Stimulated activated CD4-positive, alpha-beta T cell treated with anti-CD3 and anti-CD28 coated beads, TNF-alpha, amount 100 ng/mL, for 48 hours (primary cell): Measurements from ENCODE around the gene FSCN2.

ENCODE experiments used
- DNase-seq, 3 donors: peaks; one replicate each; pipeline ENCODE4 v3.0.0-alpha.2; 2020; ENCODE audit warnings: low read depth in 3 of 3

The FSCN2 gene

GRCh38 chr17:81491181-81491581, 37.0 kb upstream of the FSCN2 start:
- no peak for DNase-seq

DNA sequence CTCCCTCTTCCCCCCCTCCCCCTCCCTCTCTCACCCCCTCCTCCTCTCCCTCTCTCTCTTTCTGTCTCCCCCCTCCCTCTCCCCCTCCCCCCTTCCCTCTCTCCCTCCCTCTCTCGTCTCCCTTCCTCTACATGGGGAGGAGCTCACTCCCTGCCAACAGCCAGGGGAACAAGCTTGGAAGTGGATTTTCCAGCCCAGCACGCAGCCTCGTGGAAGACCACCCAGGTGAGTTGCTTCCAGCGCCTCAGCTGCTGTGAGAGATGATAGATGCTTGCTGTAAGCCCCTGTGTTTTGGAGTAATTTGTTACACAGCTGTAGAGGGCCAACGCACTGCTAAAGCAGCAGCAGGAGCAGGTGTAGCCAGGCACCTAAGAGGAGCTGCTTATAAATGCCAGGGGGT, 36.4 kb upstream of the FSCN2 start:
- DNase-seq, result no peak

- DNase-seq, result no peak
These were observed 36.0 kb upstream of the FSCN2 start for GRCh38 chr17:81492202-81492601.

- DNase-seq, result no peak
These were observed 35.5 kb upstream of the FSCN2 start for GRCh38 chr17:81492706-81493105.

DNA sequence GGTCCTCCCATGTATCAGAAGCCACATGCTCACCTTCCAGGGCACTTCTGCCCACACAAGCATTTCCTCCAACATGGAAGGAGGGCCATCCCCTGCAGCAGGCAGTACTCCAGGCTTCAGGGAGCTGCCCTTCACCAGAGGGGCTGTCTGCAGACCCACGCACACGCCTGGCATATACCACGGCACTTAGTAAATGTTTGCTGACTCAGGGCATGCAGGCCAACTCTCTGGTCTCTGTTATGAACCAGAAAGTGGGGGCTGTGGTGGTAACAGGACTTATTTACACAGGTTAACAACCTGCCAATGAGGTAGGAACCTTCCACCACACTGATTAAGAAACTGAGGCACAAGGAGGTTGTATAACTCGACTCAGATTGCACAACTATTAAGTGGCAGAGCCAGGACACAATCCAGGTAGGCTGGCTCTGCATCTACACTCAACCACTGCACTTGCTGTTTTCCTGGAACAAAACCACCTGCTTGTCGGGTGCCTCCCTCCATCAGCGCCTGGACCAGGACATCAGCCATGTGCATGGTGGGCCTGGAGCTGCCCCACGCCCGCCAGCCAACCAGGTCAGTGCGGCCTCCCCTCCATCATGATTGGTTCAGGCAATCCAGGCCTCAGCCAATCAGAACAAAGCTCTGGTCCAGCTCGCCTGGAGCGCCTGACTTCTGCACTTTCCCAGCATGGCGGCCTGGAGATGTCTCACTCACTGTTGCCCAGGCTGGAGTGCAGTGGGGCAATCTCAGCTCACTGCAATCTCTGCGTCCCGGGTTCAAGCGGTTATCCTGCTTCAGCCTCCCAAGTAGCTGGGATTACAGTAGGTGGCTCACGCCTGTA, 34.8 kb upstream of the FSCN2 start:
- no peak for DNase-seq

DNA sequence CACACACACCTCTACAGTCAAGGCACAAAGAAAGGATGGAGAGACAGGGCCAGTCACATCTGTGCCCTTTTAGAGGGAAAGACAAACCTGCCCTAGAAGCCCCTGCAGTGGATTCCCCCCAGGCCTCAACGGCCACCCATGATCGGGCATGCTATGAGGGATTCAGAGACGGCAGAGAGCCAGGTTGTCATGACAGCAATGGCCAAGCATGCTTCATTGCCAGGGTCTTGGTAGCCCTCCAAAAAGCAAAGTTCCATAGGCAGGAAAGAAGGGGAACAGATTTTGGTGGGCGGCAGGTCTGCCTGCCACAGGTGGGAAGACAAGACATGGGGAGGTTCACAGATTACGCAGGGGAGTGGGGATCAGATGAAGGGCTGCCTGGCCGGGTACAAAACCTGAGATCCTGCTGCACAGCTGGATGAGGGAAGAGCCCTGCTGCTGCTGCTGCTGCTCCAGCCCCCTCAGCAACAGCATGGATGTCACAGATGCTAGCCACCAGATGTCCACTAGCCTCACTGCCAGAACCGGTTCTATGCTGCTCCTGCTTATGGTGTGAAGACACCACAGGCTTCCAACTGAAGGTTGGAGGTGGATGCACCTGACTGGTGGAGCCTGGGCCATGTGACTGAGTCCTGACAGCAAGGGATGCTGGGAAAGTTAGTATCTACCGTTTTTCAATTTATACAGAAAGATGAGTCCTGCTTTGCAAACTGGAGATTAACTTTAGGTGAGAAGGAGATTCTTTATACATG, 33.4 kb upstream of the FSCN2 start:
- no peak for DNase-seq

GRCh38 chr17:81498953-81499600, 29.1 kb upstream of the FSCN2 start:
- DNase-seq, result no peak

GRCh38 chr17:81499601-81499970, 28.6 kb upstream of the FSCN2 start:
- no peak for DNase-seq

- DNase-seq, result no peak
These were observed 28.1 kb upstream of the FSCN2 start for GRCh38 chr17:81500047-81500446.

DNA sequence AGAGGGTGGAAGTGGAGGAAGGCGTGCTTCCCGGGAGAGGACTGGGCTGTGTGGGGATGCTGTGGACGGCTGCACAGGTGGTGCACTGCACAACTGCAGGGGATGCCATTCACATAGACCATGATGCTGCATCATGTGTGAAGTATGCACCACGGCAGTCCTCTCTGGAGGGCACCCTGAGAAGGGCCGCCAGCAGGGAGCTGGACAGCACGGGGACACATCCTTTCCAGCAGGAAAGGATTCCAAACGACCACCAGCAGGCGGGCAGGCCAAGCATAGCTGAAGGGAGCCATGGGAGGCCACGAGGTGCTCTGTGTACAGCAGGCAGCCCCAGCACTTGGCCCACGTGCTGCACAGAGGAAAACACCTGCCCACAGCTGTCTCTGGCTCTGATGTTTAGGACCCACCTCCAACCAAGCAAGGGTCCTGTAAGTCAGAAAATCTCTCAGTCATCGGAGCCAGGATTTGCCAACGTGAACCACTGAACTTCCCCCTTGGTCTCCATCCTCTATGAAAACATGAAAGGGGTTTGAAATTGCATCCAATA, 25.6 kb upstream of the FSCN2 start:
- no peak for DNase-seq

DNA sequence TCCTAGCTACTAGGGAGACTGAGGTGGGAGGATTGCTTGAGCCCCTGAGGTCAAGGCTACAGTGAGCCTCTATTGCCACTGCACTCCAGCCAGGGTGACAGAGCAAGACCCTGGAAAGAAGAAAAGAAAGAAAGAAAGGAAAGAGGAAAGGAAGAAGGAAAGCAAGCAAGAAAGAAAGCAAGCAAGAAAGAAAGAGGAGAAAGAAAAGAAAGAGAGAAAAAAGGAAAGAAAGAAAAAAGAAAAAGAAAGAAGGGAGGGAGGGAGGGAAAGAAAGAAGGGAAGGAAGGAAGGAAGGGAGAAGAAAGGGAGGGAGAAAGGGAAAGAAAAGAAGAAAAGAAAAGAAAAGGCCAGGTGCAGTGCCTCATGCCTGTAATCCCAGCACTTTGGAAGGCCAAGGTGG, 24.6 kb upstream of the FSCN2 start:
- DNase-seq, result no peak

DNA sequence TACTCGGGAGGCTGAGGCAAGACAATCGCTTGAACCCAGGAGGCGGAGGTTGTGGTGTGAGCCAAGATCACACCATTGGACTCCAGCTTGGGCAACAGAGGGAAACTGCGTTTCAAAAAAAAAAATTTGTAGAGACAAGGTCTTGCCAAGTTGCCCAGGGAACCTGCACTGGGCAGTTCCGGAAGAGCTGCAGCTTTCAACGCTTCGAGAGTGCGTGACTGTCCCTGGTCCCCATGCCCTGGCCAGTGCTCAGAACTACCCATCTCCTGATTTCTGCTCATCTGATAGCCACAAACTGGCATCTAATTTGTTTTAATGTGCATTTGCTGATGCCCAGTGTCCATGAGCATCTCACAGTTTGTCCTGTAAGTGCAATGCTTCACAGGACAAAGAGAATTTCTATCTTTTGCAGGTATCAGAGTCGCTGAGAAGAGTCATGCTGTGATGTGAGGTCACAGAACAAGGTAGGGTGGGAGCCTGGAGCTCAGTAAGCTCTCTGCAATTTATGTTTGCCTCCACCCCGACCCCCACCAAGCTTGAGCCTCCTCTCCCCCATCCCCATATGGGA, 19.5 kb upstream of the FSCN2 start:
- no peak for DNase-seq

- DNase-seq, result no peak
These were observed 18.8 kb upstream of the FSCN2 start for GRCh38 chr17:81509207-81509971.

DNA sequence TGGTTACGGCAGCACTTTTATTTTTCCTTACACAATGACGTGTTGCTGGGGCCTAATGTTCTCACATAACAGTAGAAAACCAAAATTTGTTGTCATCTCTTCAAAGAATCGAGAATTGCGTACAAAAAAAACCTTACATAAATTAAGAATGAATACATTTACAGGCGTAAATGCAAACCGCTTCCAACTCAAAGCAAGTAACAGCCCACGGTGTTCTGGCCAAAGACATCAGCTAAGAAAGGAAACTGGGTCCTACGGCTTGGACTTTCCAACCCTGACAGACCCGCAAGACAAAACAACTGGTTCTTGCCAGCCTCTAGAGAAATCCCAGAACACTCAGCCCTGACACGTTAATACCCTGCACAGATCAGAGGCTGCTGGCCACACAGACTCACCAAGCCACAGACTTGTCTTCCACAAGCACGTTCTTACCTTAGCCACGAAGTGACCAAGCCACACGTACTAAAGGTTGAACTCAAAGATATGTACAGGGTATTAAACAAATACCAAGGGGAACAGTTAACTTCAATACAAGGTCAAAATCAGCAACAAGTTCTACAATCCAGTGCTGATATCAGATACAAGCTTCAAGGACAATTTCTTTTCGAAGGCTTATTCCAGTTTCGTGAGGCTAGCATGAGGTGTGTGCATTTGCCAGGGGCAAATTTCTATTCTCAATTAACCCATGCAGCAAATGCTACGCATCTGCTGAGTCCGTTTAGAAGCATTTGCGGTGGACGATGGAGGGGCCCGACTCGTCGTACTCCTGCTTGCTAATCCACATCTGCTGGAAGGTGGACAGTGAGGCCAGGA, 18.0 kb upstream of the FSCN2 start:
- DNase-seq, result no peak

- DNase-seq, result no peak
These were observed 17.2 kb upstream of the FSCN2 start for GRCh38 chr17:81510785-81511553.

GRCh38 chr17:81511554-81511803, 16.7 kb upstream of the FSCN2 start:
- DNase-seq, result no peak

- no peak for DNase-seq
These were observed 16.2 kb upstream of the FSCN2 start for GRCh38 chr17:81511804-81512561.

DNA sequence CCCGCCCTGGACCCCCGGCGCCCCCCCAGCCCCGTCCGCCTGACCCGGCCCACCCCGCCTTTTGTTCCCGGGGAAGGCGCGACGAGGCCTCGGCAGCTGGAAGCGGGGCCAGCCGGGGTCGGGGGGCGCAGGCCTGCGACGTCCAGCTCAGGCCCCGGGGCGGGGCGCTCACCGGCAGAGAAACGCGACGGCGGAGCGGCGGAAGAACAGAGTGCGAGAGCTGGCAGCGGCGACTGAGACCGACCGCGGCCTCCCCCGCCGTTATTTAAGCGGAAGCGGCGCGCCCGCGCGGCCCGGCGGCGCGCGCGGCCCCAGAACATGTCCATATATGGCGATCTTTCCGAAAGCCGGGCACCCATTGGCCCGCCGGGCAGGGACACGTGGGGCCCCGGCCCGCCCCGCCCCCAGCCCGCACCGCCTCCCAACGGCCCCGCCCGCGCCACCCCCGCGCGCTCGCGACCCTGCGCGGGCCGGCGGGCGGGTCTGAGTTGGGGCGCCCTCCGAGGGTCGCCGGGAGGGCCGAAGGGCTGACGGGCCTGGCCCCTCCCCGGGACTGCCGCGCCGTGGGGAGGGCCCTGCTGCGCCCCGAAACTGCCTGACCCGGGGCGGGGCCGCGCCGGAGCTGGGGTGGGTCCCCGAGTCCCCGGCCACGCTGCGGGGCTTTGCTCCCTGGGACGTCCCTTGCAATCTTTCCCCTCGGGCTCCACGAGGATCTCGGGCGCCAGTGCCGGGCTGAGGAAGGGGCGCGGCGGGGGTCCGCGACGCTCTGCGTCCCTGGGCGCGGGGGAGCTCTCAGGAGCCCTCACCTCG, 15.4 kb upstream of the FSCN2 start, which contains the start of gene ACTG1:
Gene ACTG1 (minus strand): TSS at position 238 of the 810 bp plus-strand sequence. CDS start 445 bp downstream, outside the sequence.
- DNase-seq, result peak; percentile 83 to 86 (median 85)
